Adrenal gland (tissue), 5 donors: ENCODE data around the gene CTDSPL.

Source experiments
- CTCF ChIP-seq, 6 experiments: fragments of 450-650 bp in 4 of 6; fragments of 200-600 bp in 2 of 6; sonication (generic) in 1 of 6; IDR thresholded peaks; 1 replicate in 5 of 6; 2 replicates in 1 of 6; pipeline versions ENCODE4 v1.5.1 to v1.8.0; 2016 to 2021; ENCODE audit warnings: antibody characterized with exemption in 6 of 6, mild to moderate bottlenecking in 2 of 6, moderate library complexity in 1 of 6
- POLR2A ChIP-seq, 2 donors: fragments of 450-650 bp; IDR thresholded peaks; one replicate each; pipeline ENCODE4 v1.6.1; 2017; ENCODE audit warnings: antibody characterized with exemption in 2 of 2, mild to moderate bottlenecking in 2 of 2, moderate library complexity in 1 of 2
- donor health status: DM: no; HTN: no; CAD: no.

DNA sequence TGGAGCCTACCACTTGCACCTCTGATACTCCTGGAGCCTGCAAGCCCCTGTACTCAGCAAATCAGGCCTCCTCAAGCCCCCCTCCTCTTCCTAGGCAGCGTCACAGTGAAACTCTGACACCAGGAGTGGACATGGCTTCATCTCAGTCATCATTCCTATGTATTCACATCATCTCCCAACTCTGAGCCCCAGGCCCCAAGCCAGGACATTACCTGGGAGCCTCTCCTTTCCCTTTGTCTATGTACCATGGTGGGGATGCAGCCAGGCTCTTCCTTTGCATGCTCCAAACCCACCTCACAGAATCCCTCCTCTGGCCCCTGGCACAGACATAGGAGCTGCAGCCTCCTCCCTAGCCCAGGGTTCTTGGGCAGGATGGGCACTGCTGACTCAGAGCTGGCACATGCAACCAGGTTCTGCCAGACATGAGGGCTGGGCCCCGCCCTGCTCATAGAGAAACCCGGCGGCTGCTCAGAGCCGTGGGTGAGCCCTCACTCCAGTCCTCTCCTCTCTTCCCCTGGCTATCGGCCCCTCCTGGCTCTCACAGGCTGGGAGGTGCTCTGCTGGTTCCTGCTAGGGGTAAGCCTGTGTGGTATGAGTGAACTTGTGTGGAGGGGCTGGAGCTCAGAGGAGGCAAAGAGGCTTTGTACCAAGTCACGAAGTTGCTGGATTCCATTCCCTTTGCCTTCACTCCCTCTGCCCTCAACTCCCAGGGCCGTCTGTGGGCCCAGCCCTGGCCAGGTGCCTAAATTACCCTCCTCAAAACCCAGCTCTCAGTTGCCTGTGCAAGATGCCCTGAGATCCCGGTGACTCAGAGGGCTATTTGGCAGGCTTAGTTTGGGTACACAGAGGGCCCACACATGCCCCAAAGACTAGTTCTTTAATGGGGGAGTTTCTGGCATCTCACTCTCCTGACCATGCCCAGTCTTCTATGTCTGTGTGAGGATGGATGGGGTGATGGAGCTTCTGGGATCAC is 169.6 kb downstream of the CTDSPL start:
- TF ChIP-seq POLR2A (IDR thresholded peaks at IDR 0.05) = peak in 1 of 2 donors; percentile 32
- no peak for TF ChIP-seq CTCF (IDR thresholded peaks at IDR 0.05)
